Mesenchymal stem cell (in vitro differentiated cells and primary cell): ENCODE data around the gene PCDH19.

ENCODE experiments used
- DNase-seq: peaks from one replicate; pipeline ENCODE4 v3.0.0-alpha.2; 2013
- H2AFZ ChIP-seq: one replicate; pipeline ENCODE4 v1.6.1; 2013; ENCODE audit warnings: low read depth, mild to moderate bottlenecking, control low read depth, inconsistent platforms, low read length, moderate library complexity
- H2AK5ac ChIP-seq: 2 replicates; pipeline ENCODE4 v1.6.1; 2013; ENCODE audit warnings: low read length, moderate library complexity, mild to moderate bottlenecking, inconsistent platforms; ENCODE audit not compliant: severe bottlenecking
- H2BK120ac ChIP-seq: one replicate; pipeline ENCODE4 v1.6.1; 2013; ENCODE audit warnings: low read depth, mild to moderate bottlenecking, inconsistent platforms, low read length, moderate library complexity
- H2BK12ac ChIP-seq, 2 experiments: one replicate each; pipeline ENCODE4 v1.6.1; 2013; ENCODE audit warnings: inconsistent platforms in 2 of 2, low read length in 2 of 2, mild to moderate bottlenecking in 2 of 2, moderate library complexity in 2 of 2, control low read depth in 1 of 2
- H2BK15ac ChIP-seq: one replicate; pipeline ENCODE4 v1.6.1; 2013; ENCODE audit warnings: mild to moderate bottlenecking, low read depth, inconsistent platforms; ENCODE audit not compliant: poor library complexity, severe bottlenecking
- H2BK5ac ChIP-seq: 2 replicates; pipeline ENCODE4 v1.6.1; 2013; ENCODE audit warnings: low read depth, mild to moderate bottlenecking, low read length, control low read depth, inconsistent platforms; ENCODE audit not compliant: poor library complexity, severe bottlenecking
- H3K14ac ChIP-seq, 2 experiments: one replicate each; pipeline ENCODE4 v1.6.1; 2013; ENCODE audit warnings: inconsistent platforms in 2 of 2, low read length in 2 of 2, control low read depth in 1 of 2, mild to moderate bottlenecking in 1 of 2, moderate library complexity in 1 of 2
- H3K18ac ChIP-seq, 2 experiments: one replicate each; pipeline ENCODE4 v1.6.1; 2013; ENCODE audit warnings: inconsistent platforms in 2 of 2, low read length in 2 of 2, control low read depth in 1 of 2, low read depth in 1 of 2, mild to moderate bottlenecking in 1 of 2
- H3K23ac ChIP-seq, 2 experiments: one replicate each; pipeline ENCODE4 v1.6.1; 2013; ENCODE audit warnings: inconsistent platforms in 2 of 2, low read length in 2 of 2, mild to moderate bottlenecking in 2 of 2, moderate library complexity in 2 of 2, control low read depth in 1 of 2
- H3K27ac ChIP-seq: 2 replicates; pipeline ENCODE4 v1.5.1; 2013; ENCODE audit warnings: mild to moderate bottlenecking, moderate library complexity, low read length, control low read depth, inconsistent platforms; ENCODE audit not compliant: poor library complexity, severe bottlenecking
- H3K27me3 ChIP-seq, 2 experiments: 2 replicates each; pipeline versions ENCODE4 v1.6.1 to v1.7.0; 2013; ENCODE audit warnings: low read length in 2 of 2, mild to moderate bottlenecking in 2 of 2, moderate library complexity in 2 of 2, control low read depth in 1 of 2, inconsistent platforms in 1 of 2; ENCODE audit not compliant: control insufficient read depth in 1 of 2, insufficient read depth in 1 of 2
- H3K36me3 ChIP-seq, 2 experiments: 2 replicates each; pipeline versions ENCODE4 v1.6.1 to v1.7.0; 2013; ENCODE audit warnings: low read length in 2 of 2, control low read depth in 1 of 2, inconsistent platforms in 1 of 2, low read depth in 1 of 2, mild to moderate bottlenecking in 1 of 2; ENCODE audit not compliant: insufficient read depth in 2 of 2, control insufficient read depth in 1 of 2
- H3K4ac ChIP-seq, 2 experiments: one replicate each; pipeline ENCODE4 v1.6.1; 2013; ENCODE audit warnings: inconsistent platforms in 2 of 2, low read length in 2 of 2, mild to moderate bottlenecking in 2 of 2, moderate library complexity in 2 of 2, control low read depth in 1 of 2, low read depth in 1 of 2
- H3K4me1 ChIP-seq: 2 replicates; pipeline ENCODE4 v1.6.1; 2013; ENCODE audit warnings: low read depth, low read length, control low read depth; ENCODE audit not compliant: control insufficient read depth, insufficient read depth
- H3K4me2 ChIP-seq: 2 replicates; pipeline ENCODE4 v1.6.1; 2013; ENCODE audit warnings: low read length, mild to moderate bottlenecking, inconsistent platforms; ENCODE audit not compliant: poor library complexity, severe bottlenecking
- H3K4me3 ChIP-seq, 2 experiments: 2 replicates each; pipeline versions ENCODE4 v1.5.1 to v1.7.0; 2013; ENCODE audit warnings: low read length in 2 of 2, mild to moderate bottlenecking in 2 of 2, control low read depth in 1 of 2, low read depth in 1 of 2; ENCODE audit not compliant: insufficient read depth in 1 of 2
- H3K79me1 ChIP-seq: replicated peaks from 2 replicates; pipeline ENCODE4 v1.6.1; 2013; ENCODE audit warnings: mild to moderate bottlenecking, control low read depth, low read length, inconsistent platforms; ENCODE audit not compliant: poor library complexity, severe bottlenecking
- H3K9ac ChIP-seq: 2 replicates; pipeline ENCODE4 v1.7.0; 2013; ENCODE audit warnings: mild to moderate bottlenecking, low read length, moderate library complexity
- H3K9me3 ChIP-seq: 2 replicates; pipeline ENCODE4 v1.7.0; 2013; ENCODE audit warnings: mild to moderate bottlenecking, low read length; ENCODE audit not compliant: control insufficient read depth
- H4K8ac ChIP-seq: one replicate; pipeline ENCODE4 v1.6.1; 2013; ENCODE audit warnings: inconsistent platforms, mild to moderate bottlenecking, low read length, moderate library complexity
- H4K91ac ChIP-seq: one replicate; pipeline ENCODE4 v1.6.1; 2013; ENCODE audit warnings: mild to moderate bottlenecking, low read length, inconsistent platforms
- WGBS: methylation state at CpG from one replicate; pipeline ENCODE4 v1.1.7; 2013; ENCODE audit warnings: mixed read lengths; 5-methylcytosine and 5-hydroxymethylcytosine counted together

Gene PCDH19

GRCh38 chrX:100244681-100245080, 165.4 kb downstream of the PCDH19 start:
- H3K4me3 ChIP-seq = no peak overlapping the region
- H2BK12ac ChIP-seq = no peak overlapping the region
- H3K4me2 ChIP-seq = no peak overlapping the region
- no peak overlapping the region for H3K14ac ChIP-seq
- no peak overlapping the region for H3K4ac ChIP-seq
- no peaks in the 10 kb centered on the region for H3K36me3 ChIP-seq
- H2BK120ac ChIP-seq = no peak overlapping the region
- H3K79me1 ChIP-seq = no peaks in the 10 kb centered on the region
- no peak for DNase-seq
- no peak overlapping the region for H2BK15ac ChIP-seq
- WGBS = 100% methylated on average over 1 of the region's 1 CpG
- H3K27ac ChIP-seq = no peak overlapping the region
- H4K91ac ChIP-seq = no peak overlapping the region
- H2BK5ac ChIP-seq = no peak overlapping the region
- no peaks in the 10 kb centered on the region for H3K4me1 ChIP-seq
- H3K9ac ChIP-seq = no peak overlapping the region
- no peak overlapping the region for H4K8ac ChIP-seq
- H3K23ac ChIP-seq = no peak overlapping the region
- no peaks in the 10 kb centered on the region for H3K27me3 ChIP-seq
- H2AFZ ChIP-seq = no peak overlapping the region
- no peaks in the 10 kb centered on the region for H3K9me3 ChIP-seq
- H3K18ac ChIP-seq = no peak overlapping the region
- no peak overlapping the region for H2AK5ac ChIP-seq
